Spleen (tissue), 7 donors: ENCODE measurements around the gene SLC22A4.

Experiments
- CTCF ChIP-seq, 11 experiments: fragments of 200-600 bp in 7 of 11; fragments of 450-650 bp in 4 of 11; sonication (generic) in 4 of 11; IDR thresholded peaks in 8 of 11; conservative IDR thresholded peaks in 3 of 11; 1 replicate in 7 of 11; 2 replicates in 4 of 11; pipeline versions ENCODE4 v1.4.0 to v1.8.0; 2016 to 2021; ENCODE audit warnings: antibody characterized with exemption in 11 of 11, inconsistent platforms in 4 of 11, mild to moderate bottlenecking in 1 of 11
- POLR2A ChIP-seq, 3 donors: fragments of 450-650 bp; IDR thresholded peaks; one replicate each; pipeline ENCODE4 v1.5.1; 2017; ENCODE audit warnings: antibody characterized with exemption in 3 of 3, mild to moderate bottlenecking in 1 of 3
- POLR2AphosphoS5 ChIP-seq, 3 donors: sonication (generic); formaldehyde crosslinking; IDR thresholded peaks; one replicate each; pipeline ENCODE4 v1.5.1; 2017; ENCODE audit warnings: antibody characterized with exemption in 3 of 3
- donor health status: DM: no; HTN: no; CAD: no; lungs with moderate emphysema.
- donor health status: DM: no; HTN: no; CAD: no.
- donor health status: DM: no; HTN: no; CAD: no.

- no peak for TF ChIP-seq CTCF (IDR thresholded peaks at IDR 0.05 in 8 of 11, conservative IDR thresholded peaks at IDR 0.05 in 3 of 11)
- peak in 1 of 3 donors; percentile 23 for TF ChIP-seq POLR2AphosphoS5 (IDR thresholded peaks at IDR 0.05)
- no peak for TF ChIP-seq POLR2A (IDR thresholded peaks at IDR 0.05)
Measured at GRCh38 chr5:132263548-132264261, 30.5 kb upstream of the SLC22A4 start.
